ENCODE measurements around the gene PDE8B.

PDE8B gene

DNA sequence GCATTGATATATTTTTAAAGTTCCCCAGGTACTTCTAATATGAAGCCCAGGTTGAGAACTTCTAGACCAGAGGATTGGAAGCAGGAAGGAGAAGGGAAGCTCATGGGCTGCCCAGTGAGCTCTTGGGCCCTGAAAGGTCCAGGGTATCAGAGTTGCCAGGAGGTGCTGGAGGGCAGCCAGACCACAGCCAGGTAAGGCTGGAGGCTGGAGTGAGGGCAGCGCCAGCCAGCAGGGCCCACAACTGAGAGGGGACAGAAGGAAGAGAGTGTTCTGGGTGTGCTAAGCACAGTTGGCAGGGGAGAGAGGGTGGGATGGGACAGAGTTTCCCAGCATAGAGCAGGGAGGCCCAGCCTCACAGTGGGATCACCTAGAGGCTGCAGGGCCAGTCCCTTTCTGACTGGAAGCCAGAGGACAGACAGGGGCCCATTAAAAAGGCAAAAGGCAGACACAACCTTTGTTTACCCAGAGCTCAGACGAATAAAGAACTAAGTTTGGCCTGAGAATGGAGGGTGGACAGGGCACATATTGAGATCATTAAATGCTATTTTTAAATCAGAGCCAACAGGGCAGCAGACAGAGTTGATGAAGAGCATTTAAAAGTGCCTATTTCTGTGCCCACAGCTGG, 94.9 kb downstream of the PDE8B start:
- TF ChIP-seq CTCF (IDR thresholded peaks at IDR 0.05; ENCODE audit: low read depth, low read length) (no peak), EZH2phosphoT487 (IDR thresholded peaks at IDR 0.05; ENCODE audit: low read depth) (no peak)
- H3K36me3 ChIP-seq (replicated peaks; ENCODE audit: low read depth, low read length), result no peaks in the 10 kb centered on the region
- H3K4me1 ChIP-seq (ENCODE audit: low read length), result peaks cover 29% of the 10 kb centered on the region
- H2AFZ ChIP-seq (ENCODE audit: low read depth, low read length), result no peak overlapping the region
- no peak overlapping the region for H3K27ac ChIP-seq (ENCODE audit: low read length)
- H3K9me3 ChIP-seq (ENCODE audit: insufficient read depth, low read length), result no peaks in the 10 kb centered on the region
- H3K27me3 ChIP-seq (ENCODE audit: low read depth, low read length), result no peaks in the 10 kb centered on the region
- H3K4me3 ChIP-seq (ENCODE audit: low read length), result no peak overlapping the region
- no peak overlapping the region for H3K9ac ChIP-seq (ENCODE audit: low read length)
- no peak overlapping the region for H3K4me2 ChIP-seq (ENCODE audit: low read length)
- no peaks in the 10 kb centered on the region for H3K79me2 ChIP-seq (ENCODE audit: low read length)
- no peaks in the 10 kb centered on the region for H4K20me1 ChIP-seq (ENCODE audit: insufficient read depth, low read length)

GRCh38 chr5:77305956-77306355, 95.5 kb downstream of the PDE8B start:
- H3K4me3 ChIP-seq (ENCODE audit: low read length), result no peak overlapping the region
- H3K79me2 ChIP-seq (ENCODE audit: low read length), result no peaks in the 10 kb centered on the region
- no peaks in the 10 kb centered on the region for H3K9me3 ChIP-seq (ENCODE audit: insufficient read depth, low read length)
- H3K9ac ChIP-seq (ENCODE audit: low read length), result no peak overlapping the region
- H3K36me3 ChIP-seq (replicated peaks; ENCODE audit: low read depth, low read length), result no peaks in the 10 kb centered on the region
- TF ChIP-seq CTCF (IDR thresholded peaks at IDR 0.05; ENCODE audit: low read depth, low read length) (no peak), EZH2phosphoT487 (IDR thresholded peaks at IDR 0.05; ENCODE audit: low read depth) (no peak)
- H3K4me1 ChIP-seq (ENCODE audit: low read length), result peaks cover 23% of the 10 kb centered on the region
- no peak overlapping the region for H3K27ac ChIP-seq (ENCODE audit: low read length)
- H3K4me2 ChIP-seq (ENCODE audit: low read length), result no peak overlapping the region
- H2AFZ ChIP-seq (ENCODE audit: low read depth, low read length), result no peak overlapping the region
- no peaks in the 10 kb centered on the region for H3K27me3 ChIP-seq (ENCODE audit: low read depth, low read length)
- no peaks in the 10 kb centered on the region for H4K20me1 ChIP-seq (ENCODE audit: insufficient read depth, low read length)

GRCh38 chr5:77306531-77306930, 96.1 kb downstream of the PDE8B start:
- Histone ChIP-seq H2AFZ (ENCODE audit: low read depth, low read length) (no peak overlapping the region), H3K4me1 (ENCODE audit: low read length) (peaks cover 17% of the 10 kb centered on the region), H3K36me3 (replicated peaks; ENCODE audit: low read depth, low read length) (no peaks in the 10 kb centered on the region), H3K9me3 (ENCODE audit: insufficient read depth, low read length) (no peaks in the 10 kb centered on the region), H4K20me1 (ENCODE audit: insufficient read depth, low read length) (no peaks in the 10 kb centered on the region), H3K27me3 (ENCODE audit: low read depth, low read length) (no peaks in the 10 kb centered on the region), H3K27ac (ENCODE audit: low read length) (no peak overlapping the region), H3K9ac (ENCODE audit: low read length) (no peak overlapping the region), H3K4me3 (ENCODE audit: low read length) (no peak overlapping the region), H3K4me2 (ENCODE audit: low read length) (no peak overlapping the region), H3K79me2 (ENCODE audit: low read length) (no peaks in the 10 kb centered on the region)
- TF ChIP-seq CTCF (IDR thresholded peaks at IDR 0.05; ENCODE audit: low read depth, low read length), result no peak
- no peak for TF ChIP-seq EZH2phosphoT487 (IDR thresholded peaks at IDR 0.05; ENCODE audit: low read depth)

DNA sequence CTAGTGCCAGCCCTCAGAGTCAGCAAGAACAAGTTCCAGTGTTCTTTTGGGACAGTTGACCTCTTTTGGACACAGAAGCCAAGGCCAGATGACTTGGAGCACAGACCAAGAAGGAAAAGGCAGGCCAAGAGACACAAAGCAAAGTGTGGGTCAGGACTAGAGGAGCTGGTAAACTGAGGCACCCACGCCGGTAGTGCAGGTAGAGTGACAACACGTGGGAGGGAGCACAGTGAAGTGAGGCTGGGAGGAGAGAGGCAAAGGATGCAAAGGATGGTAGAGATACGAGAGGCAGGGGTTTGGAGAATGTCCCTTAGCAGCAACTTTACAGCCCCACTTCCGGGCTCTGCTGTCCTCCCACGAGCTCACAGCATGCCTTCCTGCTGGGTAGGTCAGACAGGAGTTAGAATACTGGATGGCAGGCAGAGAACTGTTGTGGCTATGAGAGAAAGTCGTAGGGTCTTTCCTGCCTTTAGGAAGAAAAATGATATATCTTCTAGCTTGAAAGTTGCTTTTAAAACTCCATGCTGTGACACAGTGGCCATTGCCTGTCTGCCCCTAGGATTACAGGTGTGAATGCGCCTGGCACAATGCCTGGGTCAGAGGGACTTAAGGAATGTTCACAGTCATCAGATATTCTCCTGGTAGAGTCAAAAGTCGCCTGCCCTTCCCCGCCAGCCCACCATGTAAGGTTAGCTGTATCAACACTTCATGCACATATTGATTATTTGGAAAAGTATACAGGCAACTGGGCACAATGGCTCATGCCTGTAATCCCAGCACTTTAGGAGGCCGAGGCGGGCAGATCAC, 97.9 kb downstream of the PDE8B start:
- H3K79me2 ChIP-seq (ENCODE audit: low read length), result no peaks in the 10 kb centered on the region
- H3K9ac ChIP-seq (ENCODE audit: low read length), result no peak overlapping the region
- no peaks in the 10 kb centered on the region for H3K36me3 ChIP-seq (replicated peaks; ENCODE audit: low read depth, low read length)
- H3K4me2 ChIP-seq (ENCODE audit: low read length), result no peak overlapping the region
- no peaks in the 10 kb centered on the region for H3K27me3 ChIP-seq (ENCODE audit: low read depth, low read length)
- TF ChIP-seq CTCF (IDR thresholded peaks at IDR 0.05; ENCODE audit: low read depth, low read length) (no peak), EZH2phosphoT487 (IDR thresholded peaks at IDR 0.05; ENCODE audit: low read depth) (no peak)
- H4K20me1 ChIP-seq (ENCODE audit: insufficient read depth, low read length), result no peaks in the 10 kb centered on the region
- H3K4me1 ChIP-seq (ENCODE audit: low read length), result no peaks in the 10 kb centered on the region
- H3K27ac ChIP-seq (ENCODE audit: low read length), result no peak overlapping the region
- no peak overlapping the region for H3K4me3 ChIP-seq (ENCODE audit: low read length)
- H3K9me3 ChIP-seq (ENCODE audit: insufficient read depth, low read length), result no peaks in the 10 kb centered on the region
- H2AFZ ChIP-seq (ENCODE audit: low read depth, low read length), result no peak overlapping the region
